DMS53 (cell line): ENCODE measurements around the gene IRF2.
A peak's percentile ranks its signal among the peaks of the same experiment; 100 is the strongest.

Experiments
- DNase-seq: peaks from one replicate; lab custom pipeline; 2025; lab: John Stamatoyannopoulos, UW

IRF2 gene

GRCh38 chr4:184432127-184432922 lies 42.0 kb downstream of the IRF2 start:
- DNase-seq: no peak

- DNase-seq: no peak
These were observed 44.2 kb downstream of the IRF2 start for GRCh38 chr4:184430163-184430562.

DNA sequence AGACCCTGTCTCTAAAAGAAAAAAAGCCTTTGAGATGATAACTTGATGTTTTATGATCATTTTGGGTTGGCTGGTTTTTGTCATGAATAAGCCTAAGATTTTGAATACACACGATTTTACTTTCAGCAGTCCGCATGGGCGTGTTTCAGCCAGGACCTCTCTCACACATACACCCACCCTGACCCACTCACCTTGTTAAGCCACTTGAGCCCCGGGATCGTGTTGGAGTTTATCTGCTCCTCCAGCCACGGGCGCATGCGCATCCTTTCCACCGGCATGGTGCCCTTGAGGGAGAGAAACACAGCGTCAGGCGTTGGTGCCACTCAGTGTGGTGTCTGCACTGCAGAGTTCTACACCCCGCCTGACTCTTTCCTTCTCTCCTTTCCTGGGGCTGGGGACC lies 45.6 kb downstream of the IRF2 start:
- no peak for DNase-seq

DNA sequence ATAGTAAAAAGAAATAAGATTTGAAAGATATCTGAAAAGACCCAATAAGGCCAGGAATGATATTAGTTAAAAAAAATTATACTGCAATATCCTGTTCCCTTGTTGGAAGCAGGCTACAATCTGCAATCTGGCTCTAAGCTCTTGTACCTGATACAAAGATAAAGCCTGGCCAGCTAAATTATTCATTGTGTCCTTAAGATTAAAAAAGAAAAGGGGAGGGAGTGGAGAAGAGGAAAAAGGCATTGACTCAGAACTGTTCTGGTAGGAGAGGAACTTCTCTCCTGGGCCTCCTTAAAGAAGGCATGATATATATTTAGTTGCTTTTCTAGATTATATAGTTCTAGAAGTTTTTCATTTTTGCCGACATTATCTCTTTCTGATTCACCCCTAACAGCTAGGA lies 46.7 kb downstream of the IRF2 start:
- no peak for DNase-seq

DNA sequence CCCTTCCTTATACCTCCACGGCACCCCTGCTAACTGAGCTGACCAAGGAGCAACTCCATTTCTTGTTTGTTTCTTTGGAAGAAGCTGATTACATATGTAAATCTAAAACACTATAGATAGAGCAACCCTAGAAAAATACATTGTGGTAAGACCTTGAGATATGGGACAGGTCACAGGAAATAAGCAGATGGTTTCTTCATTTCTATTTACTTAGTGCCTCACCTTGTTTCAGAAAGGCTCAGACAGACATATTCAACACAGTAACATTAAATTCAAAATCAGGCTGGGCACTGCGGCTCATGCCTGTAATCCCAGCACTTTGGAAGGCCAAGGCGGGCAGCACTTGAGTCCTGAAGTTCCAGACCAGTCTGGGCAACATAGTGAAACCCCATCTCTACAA lies 47.3 kb downstream of the IRF2 start:
- DNase-seq: no peak

- no peak for DNase-seq
These were observed 49.2 kb downstream of the IRF2 start for GRCh38 chr4:184424993-184425758.

GRCh38 chr4:184424279-184424678 lies 50.1 kb downstream of the IRF2 start:
- no peak for DNase-seq

GRCh38 chr4:184423003-184423686 lies 51.2 kb downstream of the IRF2 start:
- no peak for DNase-seq

- DNase-seq: no peak
These were observed 52.0 kb downstream of the IRF2 start for GRCh38 chr4:184422378-184422777.

GRCh38 chr4:184421533-184422155 lies 52.7 kb downstream of the IRF2 start:
- no peak for DNase-seq

DNA sequence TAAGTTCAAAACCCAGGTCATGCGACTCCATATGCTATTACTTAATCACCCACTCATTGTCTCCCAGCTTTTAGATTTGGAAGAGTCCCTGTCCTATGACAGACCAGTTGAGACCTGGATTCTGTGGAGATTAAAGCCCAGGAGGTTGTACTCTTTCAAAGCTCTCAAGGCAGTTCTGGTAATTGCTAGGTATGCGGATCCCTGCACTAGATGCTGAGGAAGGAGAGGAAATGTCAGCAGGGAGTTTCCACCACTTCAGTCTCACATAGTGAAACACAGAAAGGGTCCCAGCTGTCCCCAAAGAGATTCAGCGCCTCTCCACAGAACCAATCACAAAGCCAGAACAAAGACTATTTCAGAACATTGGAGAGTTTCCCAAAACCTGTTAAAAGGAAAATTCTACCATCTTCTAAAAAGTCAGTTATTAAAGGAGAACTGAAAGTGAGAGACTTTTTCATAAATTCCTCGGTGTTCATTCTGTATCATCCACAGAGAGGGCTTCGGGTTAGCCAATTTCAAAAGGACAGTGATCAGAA lies 53.4 kb downstream of the IRF2 start:
- no peak for DNase-seq

DNA sequence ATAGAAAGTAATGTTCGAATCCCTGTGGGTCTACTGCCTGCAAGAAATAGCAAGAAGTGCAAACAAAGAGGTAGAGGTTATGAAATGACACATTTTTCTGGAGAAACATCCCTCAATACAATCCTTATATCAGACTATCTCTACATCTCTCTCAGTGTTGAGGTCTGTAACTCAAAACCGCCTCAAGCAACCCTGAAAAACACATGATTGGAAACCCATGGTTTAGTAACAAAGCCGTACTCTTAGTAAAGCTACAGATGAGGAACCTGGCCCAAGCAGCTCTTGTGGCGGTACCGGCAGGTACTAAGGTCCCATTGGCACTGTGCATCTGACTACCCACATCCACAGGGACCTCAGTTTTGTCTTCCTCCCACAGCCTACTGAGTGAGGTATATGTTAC lies 53.9 kb downstream of the IRF2 start:
- DNase-seq: no peak

- no peak for DNase-seq
These were observed 54.4 kb downstream of the IRF2 start for GRCh38 chr4:184419976-184420375.

GRCh38 chr4:184417802-184418511 lies 56.4 kb downstream of the IRF2 start:
- DNase-seq: peak; percentile 46

DNA sequence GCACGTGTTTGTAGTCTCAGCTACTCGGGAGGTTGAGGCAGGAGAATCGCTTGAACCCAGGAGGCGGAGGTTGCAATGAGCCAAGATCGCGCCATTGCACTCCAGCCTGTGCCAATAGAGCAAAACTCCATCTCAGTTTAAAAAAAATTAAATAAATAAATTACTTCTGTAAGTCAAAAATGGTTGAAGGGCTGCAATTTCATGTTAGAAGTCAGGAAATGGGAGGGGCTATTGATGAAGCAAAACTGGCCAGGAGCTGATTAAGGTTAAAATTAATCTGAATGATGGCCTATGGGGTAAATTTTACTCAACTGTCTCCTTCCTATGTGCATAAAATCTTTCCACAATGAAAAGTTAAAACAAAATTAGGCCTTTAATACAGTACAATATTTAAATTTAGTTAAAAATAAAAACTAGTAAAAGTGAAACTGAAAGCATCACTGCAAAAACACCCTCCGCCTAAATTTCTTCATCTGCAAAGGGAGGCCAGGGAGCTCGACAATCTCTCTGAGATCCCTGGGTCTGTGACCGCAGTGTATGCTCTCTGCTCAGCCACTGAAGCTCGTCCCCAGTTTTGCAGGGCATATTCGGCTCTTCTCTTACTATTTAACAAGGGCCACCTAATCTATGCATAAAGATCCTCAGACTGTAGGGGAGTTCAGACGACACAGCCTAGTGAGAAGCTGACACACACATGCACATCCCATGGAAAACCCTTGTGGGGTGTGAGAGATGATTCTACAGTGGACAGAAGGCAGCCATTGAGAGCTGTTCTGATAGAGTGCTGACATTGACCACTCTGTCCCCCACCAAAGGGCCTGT lies 57.2 kb downstream of the IRF2 start:
- DNase-seq: no peak

DNA sequence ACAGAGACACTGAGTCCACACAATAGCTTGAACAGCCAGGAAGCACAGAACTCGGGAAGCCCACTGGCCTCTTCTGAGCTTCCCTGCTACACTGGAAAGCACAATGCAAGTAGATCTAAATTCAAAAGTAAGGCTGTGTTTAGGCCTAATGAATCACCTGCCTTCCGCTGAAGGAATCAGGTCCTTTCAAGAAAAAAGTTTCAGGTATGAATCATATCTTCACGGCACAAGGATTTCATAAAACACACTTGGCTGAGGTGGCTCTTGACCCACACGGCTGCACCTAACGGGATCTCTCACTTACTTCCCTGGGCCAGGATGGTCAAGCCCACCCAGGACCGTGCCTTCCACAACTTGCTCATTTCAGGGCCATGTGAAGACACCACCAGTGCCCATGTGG lies 59.3 kb downstream of the IRF2 start:
- no peak for DNase-seq

- no peak for DNase-seq
These were observed 60.9 kb downstream of the IRF2 start for GRCh38 chr4:184413261-184414046.

DNA sequence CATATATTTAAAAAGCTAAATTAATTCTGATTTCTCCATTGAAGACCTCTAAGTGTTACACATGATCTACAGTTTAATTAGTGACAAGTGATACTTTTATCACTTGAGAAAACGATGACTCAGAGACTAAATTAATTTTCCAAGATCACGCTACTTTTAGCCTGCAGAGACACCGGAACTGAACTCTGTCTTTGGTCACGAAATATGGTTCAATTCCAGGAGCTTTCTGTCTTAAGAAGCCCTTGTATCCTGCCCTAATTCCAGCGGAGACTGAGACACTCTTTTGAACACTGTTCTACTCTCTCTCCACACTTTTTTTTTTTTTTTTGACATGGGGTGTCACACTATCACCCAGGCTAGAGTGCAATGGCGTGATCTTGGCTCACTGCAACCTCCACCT lies 63.6 kb downstream of the IRF2 start:
- no peak for DNase-seq

- DNase-seq: no peak
These were observed 64.2 kb downstream of the IRF2 start for GRCh38 chr4:184409911-184410692.
